Mesenchymal stem cell (in vitro differentiated cells and primary cell): Measurements from ENCODE around the gene CNGB1.

Experiments used
- DNase-seq: peaks from one replicate; pipeline ENCODE4 v3.0.0-alpha.2; 2013
- H2AFZ ChIP-seq: one replicate; pipeline ENCODE4 v1.6.1; 2013; ENCODE audit warnings: low read depth, mild to moderate bottlenecking, control low read depth, inconsistent platforms, low read length, moderate library complexity
- H2AK5ac ChIP-seq: 2 replicates; pipeline ENCODE4 v1.6.1; 2013; ENCODE audit warnings: low read length, moderate library complexity, mild to moderate bottlenecking, inconsistent platforms; ENCODE audit not compliant: severe bottlenecking
- H2BK120ac ChIP-seq: one replicate; pipeline ENCODE4 v1.6.1; 2013; ENCODE audit warnings: low read depth, mild to moderate bottlenecking, inconsistent platforms, low read length, moderate library complexity
- H2BK12ac ChIP-seq, 2 experiments: one replicate each; pipeline ENCODE4 v1.6.1; 2013; ENCODE audit warnings: inconsistent platforms in 2 of 2, low read length in 2 of 2, mild to moderate bottlenecking in 2 of 2, moderate library complexity in 2 of 2, control low read depth in 1 of 2
- H2BK15ac ChIP-seq: one replicate; pipeline ENCODE4 v1.6.1; 2013; ENCODE audit warnings: mild to moderate bottlenecking, low read depth, inconsistent platforms; ENCODE audit not compliant: poor library complexity, severe bottlenecking
- H2BK5ac ChIP-seq: 2 replicates; pipeline ENCODE4 v1.6.1; 2013; ENCODE audit warnings: low read depth, mild to moderate bottlenecking, low read length, control low read depth, inconsistent platforms; ENCODE audit not compliant: poor library complexity, severe bottlenecking
- H3K14ac ChIP-seq, 2 experiments: one replicate each; pipeline ENCODE4 v1.6.1; 2013; ENCODE audit warnings: inconsistent platforms in 2 of 2, low read length in 2 of 2, control low read depth in 1 of 2, mild to moderate bottlenecking in 1 of 2, moderate library complexity in 1 of 2
- H3K18ac ChIP-seq, 2 experiments: one replicate each; pipeline ENCODE4 v1.6.1; 2013; ENCODE audit warnings: inconsistent platforms in 2 of 2, low read length in 2 of 2, control low read depth in 1 of 2, low read depth in 1 of 2, mild to moderate bottlenecking in 1 of 2
- H3K23ac ChIP-seq, 2 experiments: one replicate each; pipeline ENCODE4 v1.6.1; 2013; ENCODE audit warnings: inconsistent platforms in 2 of 2, low read length in 2 of 2, mild to moderate bottlenecking in 2 of 2, moderate library complexity in 2 of 2, control low read depth in 1 of 2
- H3K27ac ChIP-seq: 2 replicates; pipeline ENCODE4 v1.5.1; 2013; ENCODE audit warnings: mild to moderate bottlenecking, moderate library complexity, low read length, control low read depth, inconsistent platforms; ENCODE audit not compliant: poor library complexity, severe bottlenecking
- H3K27me3 ChIP-seq, 2 experiments: 2 replicates each; pipeline versions ENCODE4 v1.6.1 to v1.7.0; 2013; ENCODE audit warnings: low read length in 2 of 2, mild to moderate bottlenecking in 2 of 2, moderate library complexity in 2 of 2, control low read depth in 1 of 2, inconsistent platforms in 1 of 2; ENCODE audit not compliant: control insufficient read depth in 1 of 2, insufficient read depth in 1 of 2
- H3K36me3 ChIP-seq, 2 experiments: 2 replicates each; pipeline versions ENCODE4 v1.6.1 to v1.7.0; 2013; ENCODE audit warnings: low read length in 2 of 2, control low read depth in 1 of 2, inconsistent platforms in 1 of 2, low read depth in 1 of 2, mild to moderate bottlenecking in 1 of 2; ENCODE audit not compliant: insufficient read depth in 2 of 2, control insufficient read depth in 1 of 2
- H3K4ac ChIP-seq, 2 experiments: one replicate each; pipeline ENCODE4 v1.6.1; 2013; ENCODE audit warnings: inconsistent platforms in 2 of 2, low read length in 2 of 2, mild to moderate bottlenecking in 2 of 2, moderate library complexity in 2 of 2, control low read depth in 1 of 2, low read depth in 1 of 2
- H3K4me1 ChIP-seq: 2 replicates; pipeline ENCODE4 v1.6.1; 2013; ENCODE audit warnings: low read depth, low read length, control low read depth; ENCODE audit not compliant: control insufficient read depth, insufficient read depth
- H3K4me2 ChIP-seq: 2 replicates; pipeline ENCODE4 v1.6.1; 2013; ENCODE audit warnings: low read length, mild to moderate bottlenecking, inconsistent platforms; ENCODE audit not compliant: poor library complexity, severe bottlenecking
- H3K4me3 ChIP-seq, 2 experiments: 2 replicates each; pipeline versions ENCODE4 v1.5.1 to v1.7.0; 2013; ENCODE audit warnings: low read length in 2 of 2, mild to moderate bottlenecking in 2 of 2, control low read depth in 1 of 2, low read depth in 1 of 2; ENCODE audit not compliant: insufficient read depth in 1 of 2
- H3K79me1 ChIP-seq: replicated peaks from 2 replicates; pipeline ENCODE4 v1.6.1; 2013; ENCODE audit warnings: mild to moderate bottlenecking, control low read depth, low read length, inconsistent platforms; ENCODE audit not compliant: poor library complexity, severe bottlenecking
- H3K9ac ChIP-seq: 2 replicates; pipeline ENCODE4 v1.7.0; 2013; ENCODE audit warnings: mild to moderate bottlenecking, low read length, moderate library complexity
- H3K9me3 ChIP-seq: 2 replicates; pipeline ENCODE4 v1.7.0; 2013; ENCODE audit warnings: mild to moderate bottlenecking, low read length; ENCODE audit not compliant: control insufficient read depth
- H4K8ac ChIP-seq: one replicate; pipeline ENCODE4 v1.6.1; 2013; ENCODE audit warnings: inconsistent platforms, mild to moderate bottlenecking, low read length, moderate library complexity
- H4K91ac ChIP-seq: one replicate; pipeline ENCODE4 v1.6.1; 2013; ENCODE audit warnings: mild to moderate bottlenecking, low read length, inconsistent platforms
- WGBS: methylation state at CpG from one replicate; pipeline ENCODE4 v1.1.7; 2013; ENCODE audit warnings: mixed read lengths; 5-methylcytosine and 5-hydroxymethylcytosine counted together

The CNGB1 gene

GRCh38 chr16:58001781-58002415, 31.0 kb upstream of the CNGB1 start:
- peak overlapping the region; percentile 98 for H3K4me2 ChIP-seq
- no peak overlapping the region for H2BK120ac ChIP-seq
- peak overlapping the region; percentile 68 to 88 for H3K4me3 ChIP-seq
- peak overlapping the region; percentile 29 for H2AFZ ChIP-seq
- no peak overlapping the region for H3K23ac ChIP-seq
- no peak overlapping the region for H3K27ac ChIP-seq
- peak overlapping the region in 1 of 2 experiments; percentile 18 for H3K18ac ChIP-seq
- no peak overlapping the region for H2BK12ac ChIP-seq
- H3K9ac ChIP-seq: peak overlapping the region; percentile 87
- H4K8ac ChIP-seq: no peak overlapping the region
- no peak overlapping the region for H3K14ac ChIP-seq
- no peaks in the 10 kb centered on the region for H3K9me3 ChIP-seq
- WGBS: 56% methylated on average over 9 of the region's 10 CpGs
- H3K36me3 ChIP-seq: peaks cover 35 to 36% of the 10 kb centered on the region in 2 experiments
- H2AK5ac ChIP-seq: peak overlapping the region; percentile 19
- H3K4ac ChIP-seq: peak overlapping the region in 1 of 2 experiments; percentile 4
- no peak for DNase-seq
- no peak overlapping the region for H4K91ac ChIP-seq
- no peak overlapping the region for H2BK5ac ChIP-seq
- peaks cover 33% of the 10 kb centered on the region for H3K79me1 ChIP-seq
- H2BK15ac ChIP-seq: no peak overlapping the region
- H3K4me1 ChIP-seq: peaks cover 27% of the 10 kb centered on the region
- H3K27me3 ChIP-seq: no peaks in the 10 kb centered on the region

- Histone ChIP-seq H2BK12ac (peak within 1 kb of the TSS in 1 of 2 experiments; percentile 61), H2BK15ac (peak within 1 kb of the TSS; percentile 92), H3K27me3 (no peaks in the 10 kb centered on the region), H3K4me1 (peaks cover 27% of the 10 kb centered on the region), H3K23ac (peak within 1 kb of the TSS in 1 of 2 experiments; percentile 43), H3K4ac (peak within 1 kb of the TSS; percentile 17 to 88), H3K79me1 (peaks cover 40% of the 10 kb centered on the region), H2BK120ac (peak within 1 kb of the TSS; percentile 66), H3K4me3 (peak within 1 kb of the TSS; percentile 85 to 88), H2AFZ (peak within 1 kb of the TSS; percentile 70), H2BK5ac (peak within 1 kb of the TSS; percentile 85), H2AK5ac (peak within 1 kb of the TSS; percentile 19), H4K91ac (peak within 1 kb of the TSS; percentile 54), H3K14ac (peak within 1 kb of the TSS in 1 of 2 experiments; percentile 58), H3K4me2 (peak within 1 kb of the TSS; percentile 98), H3K36me3 (peaks cover 37 to 41% of the 10 kb centered on the region in 2 experiments), H3K9me3 (no peaks in the 10 kb centered on the region), H3K9ac (peak within 1 kb of the TSS; percentile 88), H4K8ac (peak within 1 kb of the TSS; percentile 81), H3K18ac (peak within 1 kb of the TSS; percentile 82 to 87), H3K27ac (peak within 1 kb of the TSS; percentile 79)
- WGBS: under 1% methylated on average over 60 of the region's 81 CpGs
- peak; percentile 89 for DNase-seq
Measured at GRCh38 chr16:58000706-58001676, 30.1 kb upstream of the CNGB1 start, which contains the start of gene USB1. USB1 (plus strand) TSS chr16:58001407; CDS start chr16:58001484, 77 bp downstream.

DNA sequence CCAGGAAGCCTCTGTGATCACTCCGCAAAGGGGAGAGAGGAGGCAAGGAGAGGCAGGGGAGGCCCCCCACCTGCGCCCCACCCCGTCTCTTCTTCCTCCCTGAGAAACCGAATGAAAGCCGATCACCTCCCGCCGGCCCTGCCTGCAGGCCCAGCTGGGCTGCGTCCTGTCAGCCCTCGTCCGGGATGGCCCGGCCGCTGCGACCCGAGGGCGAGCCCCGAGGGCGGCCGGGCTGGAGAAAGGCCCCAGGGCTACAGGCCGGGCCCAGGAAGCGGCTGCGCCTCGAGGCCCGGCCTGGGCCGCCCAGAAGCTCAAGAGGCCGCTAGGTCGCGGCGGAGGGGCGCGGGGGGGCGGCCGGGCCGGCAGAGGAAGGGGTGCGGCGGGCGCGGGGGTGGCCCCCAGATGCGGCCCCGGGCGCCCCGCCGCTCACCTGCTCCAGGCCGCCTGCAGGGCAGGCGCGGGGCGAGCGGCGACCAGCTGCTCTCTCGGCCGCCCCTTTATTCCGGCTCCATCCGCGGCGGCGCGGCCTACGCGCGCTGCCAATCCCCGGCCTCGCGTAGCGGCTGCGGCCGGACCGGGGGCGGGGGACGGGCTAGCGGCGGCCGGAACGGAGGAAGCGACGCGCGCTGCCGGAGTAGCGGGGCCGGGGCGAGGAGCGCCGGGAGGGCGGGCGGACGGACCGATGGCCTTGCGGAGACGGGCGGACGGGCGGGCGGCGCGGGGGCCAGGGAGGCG, 29.2 kb upstream of the CNGB1 start, which contains the start of gene ZNF319:
Gene ZNF319, minus strand, starts transcription at position 702 of the 735 bp plus-strand sequence. CDS start 2,407 bp downstream, outside the sequence.
- Histone ChIP-seq H3K4ac (peak within 1 kb of the TSS; percentile 54 to 88), H2BK5ac (peak within 1 kb of the TSS; percentile 85), H4K91ac (peak within 1 kb of the TSS; percentile 54), H3K9me3 (no peaks in the 10 kb centered on the region), H3K27me3 (no peaks in the 10 kb centered on the region), H2BK120ac (peak within 1 kb of the TSS; percentile 66), H3K27ac (peak within 1 kb of the TSS; percentile 79), H3K4me2 (peak within 1 kb of the TSS; percentile 98), H2AFZ (peak within 1 kb of the TSS; percentile 70), H3K4me1 (peaks cover 31% of the 10 kb centered on the region), H3K14ac (peak within 1 kb of the TSS in 1 of 2 experiments; percentile 97), H2BK15ac (peak within 1 kb of the TSS; percentile 92), H3K9ac (peak within 1 kb of the TSS; percentile 88), H3K79me1 (peaks cover 48% of the 10 kb centered on the region), H3K4me3 (peak within 1 kb of the TSS; percentile 85 to 88), H2AK5ac (no peak within 1 kb of the TSS), H3K36me3 (peaks cover 41 to 47% of the 10 kb centered on the region in 2 experiments), H3K18ac (peak within 1 kb of the TSS; percentile 82 to 87), H4K8ac (peak within 1 kb of the TSS; percentile 81), H3K23ac (peak within 1 kb of the TSS in 1 of 2 experiments; percentile 78), H2BK12ac (peak within 1 kb of the TSS in 1 of 2 experiments; percentile 61)
- 0% methylated on average over 25 of the region's 95 CpGs for WGBS
- no peak for DNase-seq
